HG03097 (cell line): ENCODE measurements around the gene LINC01488.

Experiments used
- ATAC-seq: cut with Tn5 transposase; IDR thresholded peaks from one replicate; pipeline ENCODE4 v1.9.1; 2021; ENCODE audit not compliant: unreplicated experiment, low FRiP score

LINC01488 gene

DNA sequence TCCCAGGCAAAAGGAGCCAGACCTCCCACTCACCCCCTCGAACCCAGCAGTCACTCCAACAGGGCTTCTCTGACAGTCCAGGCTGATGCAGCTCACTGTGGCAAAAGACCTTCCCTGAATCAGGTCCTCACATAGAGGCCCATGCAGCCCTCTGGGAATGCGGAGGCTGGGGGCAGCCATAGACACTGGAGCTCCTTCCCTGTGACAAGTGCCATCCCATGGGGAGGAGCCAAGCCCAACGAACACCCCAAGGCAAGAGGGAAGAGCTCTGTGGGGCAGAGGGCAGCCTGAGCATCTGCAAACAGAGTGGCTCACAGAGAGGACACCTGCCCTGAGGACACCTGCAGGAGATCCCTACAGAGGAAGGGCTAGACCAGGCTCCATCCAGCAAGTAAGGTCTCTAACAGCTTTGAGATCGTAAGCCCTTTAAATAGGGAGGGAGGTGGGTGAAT lies at the start of gene LINC01488:
Gene LINC01488 (plus strand): TSS at position 271 of the 452 bp plus-strand sequence.
- ATAC-seq, result no peak

DNA sequence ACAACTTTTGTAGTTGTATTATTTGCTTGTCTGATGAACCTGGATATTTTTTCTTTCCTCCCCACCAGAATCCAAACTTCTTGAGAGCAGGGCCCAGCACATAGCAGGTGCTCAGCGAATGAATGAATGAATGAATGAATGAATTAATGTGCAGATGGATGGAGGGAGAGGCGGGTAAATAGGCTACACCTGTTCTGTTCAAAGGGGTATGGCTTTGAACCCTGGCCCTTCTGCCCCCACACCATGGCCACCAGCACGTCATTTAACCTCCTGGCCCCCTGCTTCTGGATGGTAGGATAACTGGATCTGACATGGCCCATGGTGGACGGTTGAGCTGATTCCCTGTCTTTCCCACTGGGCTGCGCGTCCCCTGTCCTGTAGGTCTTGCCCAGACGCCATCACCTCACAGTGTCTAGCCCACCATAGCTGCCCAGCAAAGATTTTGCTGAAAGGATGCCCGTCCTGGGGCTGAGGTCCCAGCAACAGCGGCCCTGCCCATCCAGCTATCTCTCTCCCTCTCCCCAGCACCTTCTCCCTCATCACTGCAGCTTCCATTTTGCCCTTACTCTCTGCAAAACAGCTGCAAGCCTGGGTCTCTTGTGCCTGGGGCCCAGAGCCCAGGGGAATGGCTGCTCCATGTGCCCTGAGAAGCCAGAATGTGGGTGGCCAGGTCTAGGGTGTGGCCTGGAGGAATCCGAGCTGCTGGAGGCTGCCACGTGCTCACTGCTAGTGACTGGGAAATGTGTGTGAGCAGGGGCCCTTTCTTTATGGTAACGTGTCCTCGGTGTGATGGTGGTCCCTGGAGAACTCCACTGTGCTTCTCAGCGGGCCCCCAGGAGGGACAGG lies 49.3 kb upstream of the LINC01488 start:
- no peak for ATAC-seq

DNA sequence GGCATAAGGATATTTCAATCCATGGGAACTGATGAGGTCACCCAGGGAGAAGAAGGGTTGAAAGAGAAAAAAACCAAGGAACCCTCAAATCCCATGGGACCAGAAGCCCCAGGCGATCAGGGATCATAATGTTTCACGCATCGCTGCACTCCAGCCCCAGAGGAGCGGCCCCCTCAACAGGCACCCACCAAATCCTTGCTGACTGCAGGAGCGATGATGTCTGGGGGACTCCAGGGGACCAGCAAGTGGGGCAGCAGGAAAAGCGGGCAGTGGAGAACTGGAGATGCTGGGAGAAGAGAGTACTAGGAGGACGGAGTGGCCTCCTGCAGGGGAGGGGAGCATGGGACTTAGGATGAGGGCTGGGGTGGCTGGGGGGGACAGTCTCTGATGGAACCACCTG lies 47.7 kb upstream of the LINC01488 start:
- no peak for ATAC-seq

GRCh38 chr11:69434471-69434931 lies 47.0 kb upstream of the LINC01488 start:
- ATAC-seq, result no peak

GRCh38 chr11:69435161-69435986 lies 46.1 kb upstream of the LINC01488 start:
- no peak for ATAC-seq

DNA sequence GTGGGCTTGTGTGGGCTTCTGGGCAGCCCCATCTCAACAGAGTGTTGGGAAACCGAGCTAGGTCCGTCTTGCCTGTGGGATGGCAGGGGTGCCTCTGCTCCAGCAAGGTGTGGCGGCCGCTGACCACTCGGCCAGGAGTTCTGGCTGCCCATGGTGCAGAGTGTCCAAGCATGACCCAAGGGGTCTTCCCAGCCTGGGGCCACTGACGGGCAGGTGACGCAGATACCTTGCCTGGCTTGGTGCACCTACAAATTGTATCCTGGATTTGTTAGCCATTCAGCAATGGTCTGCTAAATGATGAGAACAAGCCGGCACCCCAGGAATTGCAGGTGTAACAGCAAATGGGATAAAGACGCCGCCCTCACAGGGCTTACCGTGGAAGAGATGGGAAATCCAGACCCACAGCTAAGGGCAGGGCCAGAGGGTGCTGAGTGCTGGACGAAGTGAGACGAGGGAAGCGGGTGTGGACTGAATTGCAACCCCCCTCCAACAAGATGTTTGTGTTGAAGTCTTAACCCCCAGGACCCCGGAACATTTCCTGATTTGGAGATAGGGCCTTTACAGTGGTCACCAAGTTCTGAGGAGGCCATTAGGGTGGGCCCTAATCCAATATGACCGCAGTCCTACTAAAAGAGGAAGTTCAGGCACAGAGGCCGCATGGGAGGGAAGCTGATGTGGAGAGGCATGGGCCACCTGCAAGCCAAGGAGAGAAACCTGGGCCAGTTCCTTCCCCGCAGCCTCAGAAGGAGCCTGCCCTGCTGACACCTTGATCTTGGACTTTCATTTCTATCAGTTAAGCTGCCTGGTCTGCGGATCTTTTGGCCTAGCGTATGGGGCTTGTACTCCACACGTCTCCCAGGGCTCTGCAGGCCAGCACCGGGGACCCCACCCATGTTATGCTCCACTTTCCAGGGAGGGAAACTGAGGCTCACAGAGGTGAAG lies 45.2 kb upstream of the LINC01488 start:
- ATAC-seq, result no peak

DNA sequence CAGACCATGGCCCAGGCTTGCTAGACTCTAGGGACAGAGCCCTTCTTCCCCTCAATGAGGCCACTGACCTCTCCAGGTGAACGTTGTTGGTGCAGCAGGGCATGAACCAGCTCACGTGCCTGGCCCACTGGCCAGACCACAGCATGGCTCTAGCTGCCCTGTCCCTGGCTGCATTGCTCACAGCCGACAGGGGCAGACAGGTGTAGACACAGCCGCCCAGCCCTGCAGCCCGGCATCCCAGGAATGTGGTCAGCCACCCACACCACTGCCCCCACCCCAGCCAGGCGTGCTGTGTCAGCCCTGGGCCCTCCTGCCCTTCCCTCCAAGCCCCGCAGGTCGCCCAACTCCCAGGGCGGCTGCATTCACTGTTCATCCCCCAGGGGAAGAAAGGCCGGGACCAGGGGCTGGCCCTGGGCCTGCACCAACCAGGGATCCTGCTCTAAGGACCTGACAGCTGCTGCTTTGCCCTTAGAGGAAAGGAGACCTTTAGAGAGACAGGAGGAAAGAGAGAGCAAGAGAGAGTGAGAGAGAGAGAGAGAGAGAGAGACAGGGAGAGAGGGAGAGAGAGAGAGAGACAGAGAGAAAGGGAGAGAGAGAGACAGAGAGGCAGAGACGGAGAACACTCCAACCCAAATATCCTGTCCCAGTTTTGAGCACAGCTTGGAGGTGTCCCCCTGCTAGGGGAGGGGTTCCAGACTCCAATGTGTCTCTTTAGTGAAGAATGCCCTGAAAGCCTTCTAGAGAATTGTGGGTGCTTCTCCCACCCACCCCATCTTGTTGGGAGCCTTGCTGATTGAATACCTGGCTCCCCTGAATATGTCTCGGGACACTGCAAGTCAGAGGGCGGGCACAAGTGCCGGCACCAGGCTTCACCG lies 44.2 kb upstream of the LINC01488 start:
- ATAC-seq, result no peak

GRCh38 chr11:69437876-69438205 lies 43.6 kb upstream of the LINC01488 start:
- ATAC-seq, result no peak

DNA sequence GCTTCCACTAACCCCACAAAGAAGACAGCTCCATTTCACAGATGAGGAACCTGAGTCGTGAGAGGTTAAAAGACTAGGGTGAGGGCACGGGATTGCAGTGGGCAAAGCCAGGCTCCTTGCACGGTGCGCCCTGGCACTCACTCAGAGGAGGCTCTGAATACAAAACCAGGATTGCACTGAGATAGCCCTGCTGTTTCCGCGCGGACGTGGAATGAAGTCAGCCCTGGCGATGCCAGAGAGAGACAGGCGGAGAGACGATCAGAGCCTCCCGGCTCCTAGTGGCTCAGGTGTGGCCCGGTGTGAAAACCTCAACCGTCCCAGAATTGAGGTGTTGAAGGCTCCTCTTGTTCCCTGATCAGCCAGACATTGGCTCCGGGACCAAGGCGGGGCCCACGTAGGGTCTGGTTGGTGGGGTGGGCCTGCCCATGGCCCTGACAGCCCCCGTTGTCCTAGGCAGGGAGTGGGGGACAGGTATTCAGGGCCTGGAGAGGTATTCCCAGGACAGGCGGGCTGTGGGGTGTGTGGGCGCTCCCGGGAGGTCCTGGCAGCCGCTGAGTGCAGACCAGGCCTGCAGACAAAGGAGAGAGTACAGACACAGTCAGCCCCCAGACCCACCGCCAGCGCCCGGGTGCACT lies 43.1 kb upstream of the LINC01488 start:
- no peak for ATAC-seq

DNA sequence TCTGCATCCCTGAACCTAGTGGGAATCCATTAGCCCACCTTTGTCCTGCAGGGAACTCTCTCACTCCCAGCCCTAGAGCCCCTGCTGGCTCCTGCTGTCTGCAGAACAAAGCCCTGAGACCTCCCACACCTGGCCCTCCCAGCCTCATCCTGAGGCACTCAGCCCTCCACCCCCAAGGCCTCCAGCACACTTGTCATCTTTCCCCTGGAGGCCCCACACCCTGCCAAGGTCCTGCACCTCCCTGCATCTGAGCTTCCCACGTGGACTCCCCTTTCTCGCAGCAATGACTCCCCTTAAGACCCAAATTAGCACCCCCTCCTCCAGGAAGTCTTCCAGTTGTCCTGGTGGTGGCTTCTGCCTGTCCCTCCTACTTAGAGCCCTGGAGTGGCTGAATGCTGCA lies 42.3 kb upstream of the LINC01488 start:
- no peak for ATAC-seq

DNA sequence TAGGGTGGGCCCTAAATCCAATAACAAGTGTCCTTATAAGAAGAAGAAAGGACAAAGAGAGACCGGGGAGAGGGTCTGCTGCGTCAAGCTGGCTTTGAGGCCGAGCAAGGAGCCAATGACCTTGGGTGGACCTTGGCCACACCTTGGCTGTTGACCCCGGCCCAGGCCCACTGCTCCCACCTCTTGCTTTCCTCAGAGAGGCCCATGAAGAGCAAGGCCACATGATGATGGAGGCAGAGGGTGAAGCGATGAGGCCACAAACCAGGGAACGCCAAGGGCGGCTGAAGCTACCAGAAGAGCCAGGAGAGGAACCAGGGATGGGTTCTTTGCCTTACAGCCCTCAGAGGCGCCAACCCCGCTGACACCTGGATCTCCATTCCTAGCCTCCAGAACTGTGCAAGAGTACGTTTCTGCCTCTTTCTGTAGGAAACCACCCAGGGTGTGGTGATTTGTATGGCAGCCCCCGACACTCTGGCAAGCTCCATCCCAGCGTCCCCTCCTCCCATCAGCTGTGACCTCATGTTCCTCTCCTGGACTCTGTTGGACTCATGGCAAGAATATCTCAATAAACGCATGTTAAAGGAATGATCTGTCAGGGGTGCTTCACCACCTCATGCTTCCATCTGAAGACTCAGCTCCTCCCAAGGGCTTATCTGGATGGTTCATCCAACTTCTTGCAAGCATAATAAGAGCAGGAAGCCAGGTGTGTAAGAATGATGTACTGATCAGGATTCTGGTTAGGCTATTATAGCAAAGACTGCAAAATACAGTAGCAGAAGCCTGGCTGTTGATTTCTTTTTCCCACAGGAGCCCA lies 41.6 kb upstream of the LINC01488 start:
- ATAC-seq, result no peak

- ATAC-seq, result no peak
These were observed 40.6 kb upstream of the LINC01488 start for GRCh38 chr11:69440876-69441275.

DNA sequence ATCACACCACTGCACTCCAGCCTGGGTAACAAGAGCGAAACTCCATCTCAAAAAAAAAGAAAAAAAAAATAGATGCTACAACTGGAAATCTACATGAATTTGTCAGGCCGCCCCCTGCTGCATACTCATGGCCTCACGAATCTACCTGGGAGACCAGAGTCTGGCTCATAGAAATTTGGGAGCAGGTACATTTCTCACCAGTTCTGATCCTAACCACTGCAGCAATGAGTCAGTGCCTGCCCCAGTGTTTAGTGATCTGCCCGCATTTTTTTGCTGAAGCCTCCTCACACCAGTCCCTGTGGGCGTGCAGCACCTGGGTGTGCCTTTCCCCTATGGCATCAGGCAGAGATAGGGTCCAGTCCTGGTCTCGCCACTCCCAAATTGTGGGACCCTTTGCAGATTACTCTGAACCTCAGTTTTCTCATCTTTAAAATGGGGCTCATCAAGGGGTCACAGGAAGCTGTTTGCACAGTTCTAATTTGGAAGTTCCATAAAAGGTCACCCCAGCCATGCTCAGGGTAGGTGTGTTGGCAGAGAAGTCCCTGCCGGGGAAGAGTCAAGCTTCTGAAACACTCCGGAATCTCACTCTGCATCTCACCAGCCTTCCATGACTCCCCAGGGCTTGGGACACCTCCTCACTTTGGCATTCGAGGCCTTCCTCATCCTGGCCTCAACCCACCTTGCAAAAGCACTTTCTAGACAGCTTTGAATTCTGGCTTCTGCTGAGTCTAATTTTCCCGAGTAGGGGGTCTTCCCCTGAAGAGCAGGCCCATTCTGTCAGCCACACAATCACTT lies 39.3 kb upstream of the LINC01488 start:
- ATAC-seq, result no peak

DNA sequence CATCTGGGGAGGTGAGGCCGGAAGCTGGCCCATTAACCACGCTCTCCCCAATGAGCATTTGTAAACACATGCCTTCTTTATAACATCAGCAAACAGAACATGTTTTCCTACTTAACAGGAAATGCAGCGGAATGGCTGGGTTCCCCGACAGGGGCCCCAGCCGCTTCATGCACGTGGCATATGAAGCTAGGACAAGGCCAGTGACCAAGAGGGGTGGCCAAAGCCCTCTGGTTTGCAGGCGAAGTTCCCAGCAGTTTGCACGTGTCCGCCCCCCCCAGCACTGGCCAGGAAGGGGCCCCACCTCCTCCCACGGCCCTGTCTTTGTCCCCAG lies 38.7 kb upstream of the LINC01488 start:
- ATAC-seq, result no peak

GRCh38 chr11:69443138-69443967 lies 38.1 kb upstream of the LINC01488 start:
- ATAC-seq, result peak; percentile 82

DNA sequence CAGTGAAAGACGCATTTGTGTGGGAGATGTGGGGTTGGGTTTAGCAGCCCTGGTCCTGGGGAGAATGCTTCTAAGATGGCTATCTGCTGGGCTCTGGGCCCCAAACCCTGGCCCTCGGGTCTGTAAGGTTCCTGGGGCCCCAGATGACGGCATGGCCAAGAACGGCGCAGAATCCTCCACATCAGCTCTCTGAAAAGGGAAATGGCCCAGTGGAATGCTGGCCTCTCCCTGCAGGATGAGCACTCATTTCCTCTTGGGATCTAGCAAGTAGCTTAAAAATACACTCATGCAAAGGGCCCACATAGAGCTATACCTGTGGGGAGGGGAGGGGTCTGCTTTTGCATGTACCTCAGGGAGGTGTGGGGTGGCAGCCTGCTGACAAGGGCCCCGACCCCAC lies 37.5 kb upstream of the LINC01488 start:
- no peak for ATAC-seq
